Activated CD4-positive, alpha-beta T cell treated with anti-CD3 and anti-CD28 coated beads for 36 hours (primary cell): Measurements from ENCODE around the gene FBXO44. TPM values are rescaled to one million over a fixed set of nuclear protein-coding genes. Genes with fewer than 3 reads are reported as not detected.
A peak's percentile ranks its signal among the peaks of the same experiment; 100 is the strongest.

Source experiments
- ATAC-seq: fragments of 200-7000 bp; cut with Tn5 transposase; one replicate; pipeline ENCODE4 v1.10.0; 2021; ENCODE audit warnings: mild to moderate bottlenecking, moderate library complexity
- CTCF ChIA-PET: fragments of 350-600 bp; sonication (Branson Sonifier 250); formaldehyde crosslinking; loops from one replicate; lab custom pipeline; 2021; ENCODE audit warnings: antibody characterized with exemption; lab: Charles Lee
- POLR2A ChIA-PET: fragments of 350-600 bp; sonication (Branson Sonifier 250); formaldehyde crosslinking; loops from one replicate; lab custom pipeline; 2021; ENCODE audit warnings: antibody characterized with exemption, inconsistent platforms; lab: Charles Lee
- DNase-seq: peaks from one replicate; pipeline ENCODE4 v3.0.0-alpha.2; 2020
- H3K27ac Mint-ChIP-seq: one replicate; pipeline ENCODE4 v1.8.0; 2021; ENCODE audit warnings: mixed read lengths
- H3K27me3 Mint-ChIP-seq: one replicate; pipeline ENCODE4 v1.8.0; 2021; ENCODE audit warnings: mixed read lengths
- H3K36me3 Mint-ChIP-seq: one replicate; pipeline ENCODE4 v1.8.0; 2021; ENCODE audit warnings: low read depth, mixed read lengths
- H3K4me1 Mint-ChIP-seq: one replicate; pipeline ENCODE4 v1.8.0; 2021; ENCODE audit warnings: mixed read lengths
- H3K4me3 Mint-ChIP-seq: one replicate; pipeline ENCODE4 v1.8.0; 2021; ENCODE audit warnings: mild to moderate bottlenecking, moderate library complexity, mixed read lengths
- H3K9me3 Mint-ChIP-seq: one replicate; pipeline ENCODE4 v1.8.0; 2021; ENCODE audit warnings: low read depth, mixed read lengths
- intact Hi-C, 2 experiments: fragments of 100-400 bp; cut with DNase I in 1 of 2; cut with micrococcal nuclease in 1 of 2; formaldehyde crosslinking; loops; one replicate each; pipeline versions ENCODE4 v1.14.2 to v1.15.1; 2022 to 2024; cut with DNase I, micrococcal nuclease
- total RNA-seq, 2 experiments: library from RNA; stranded (reverse); gene quantifications; one replicate each; pipeline ENCODE4 v1.2.3, GENCODE V29; 2021

FBXO44 gene
- total RNA-seq, 2 experiments from 2014 or later: 20.2 to 21.8 TPM

DNA sequence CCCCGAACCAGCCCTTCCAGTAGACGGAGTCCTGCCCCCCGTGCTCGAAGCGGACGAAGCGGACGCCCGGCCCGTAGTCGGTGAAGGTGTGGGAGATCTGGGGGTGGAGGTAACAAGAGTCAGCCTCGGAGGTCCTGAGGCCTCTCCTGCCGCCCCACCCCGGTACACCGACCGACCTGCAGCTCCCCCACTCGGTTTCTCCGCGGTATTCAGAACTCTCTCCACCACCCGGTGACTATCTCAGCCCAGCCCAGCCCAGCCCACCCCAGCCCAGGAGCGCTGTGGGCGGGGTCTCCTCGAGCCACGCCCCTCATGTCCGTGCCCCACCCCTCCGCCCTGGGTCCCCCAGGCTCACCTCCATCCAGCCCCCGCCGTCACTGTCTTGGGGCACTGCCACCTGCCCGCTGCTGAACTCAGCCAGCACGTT, 5.9 kb upstream of the FBXO44 start:
- Mint-ChIP-seq H3K4me3 (no peak overlapping the region), H3K36me3 (no peaks in the 10 kb centered on the region), H3K27ac (no peak overlapping the region), H3K4me1 (peaks cover 17% of the 10 kb centered on the region), H3K9me3 (no peaks in the 10 kb centered on the region), H3K27me3 (no peaks in the 10 kb centered on the region)
- peak; percentile 32 for ATAC-seq
- intact Hi-C loops: no loop called here
- ChIA-PET CTCF (interaction anchor here (0.6 to 3.5 kb wide), 6 partner anchors 15 to 382 kb away, joined by 3 to 26 read pairs (median 6); partner anchors contain the start of genes DRAXIN and FBXO6), POLR2A (no interaction called here)
- DNase-seq: peak; percentile 68

DNA sequence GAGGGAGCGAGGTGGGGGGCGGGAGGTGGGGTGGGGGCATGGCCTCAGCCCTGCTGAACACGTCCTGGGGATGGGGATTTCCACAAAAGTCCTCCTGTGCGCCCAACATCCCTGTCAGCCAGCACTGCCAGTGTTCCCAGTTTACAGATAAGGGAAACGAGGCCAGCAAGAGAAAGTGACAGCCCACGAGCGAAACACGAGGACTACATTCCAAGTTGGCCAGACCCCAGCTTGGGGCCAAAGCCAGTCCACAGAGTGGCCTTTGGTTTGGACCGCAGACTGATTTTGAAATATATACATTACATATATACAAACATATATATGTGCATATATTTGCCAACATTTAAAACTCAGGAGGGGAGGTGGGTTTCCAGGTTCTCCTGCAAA, 5.4 kb upstream of the FBXO44 start:
- H3K9me3 Mint-ChIP-seq: no peaks in the 10 kb centered on the region
- DNase-seq (no peak), ATAC-seq (no peak)
- intact Hi-C loops: no loop called here
- H3K4me1 Mint-ChIP-seq: peaks cover 17% of the 10 kb centered on the region
- H3K36me3 Mint-ChIP-seq: no peaks in the 10 kb centered on the region
- H3K27ac Mint-ChIP-seq: no peak overlapping the region
- H3K27me3 Mint-ChIP-seq: no peaks in the 10 kb centered on the region
- ChIA-PET POLR2A (no interaction called here), CTCF (interaction anchor here (1.6 to 3.5 kb wide), 4 partner anchors 15 to 382 kb away, joined by 4 to 26 read pairs (median 12); partner anchors contain the start of gene FBXO6)
- H3K4me3 Mint-ChIP-seq: no peak overlapping the region

DNA sequence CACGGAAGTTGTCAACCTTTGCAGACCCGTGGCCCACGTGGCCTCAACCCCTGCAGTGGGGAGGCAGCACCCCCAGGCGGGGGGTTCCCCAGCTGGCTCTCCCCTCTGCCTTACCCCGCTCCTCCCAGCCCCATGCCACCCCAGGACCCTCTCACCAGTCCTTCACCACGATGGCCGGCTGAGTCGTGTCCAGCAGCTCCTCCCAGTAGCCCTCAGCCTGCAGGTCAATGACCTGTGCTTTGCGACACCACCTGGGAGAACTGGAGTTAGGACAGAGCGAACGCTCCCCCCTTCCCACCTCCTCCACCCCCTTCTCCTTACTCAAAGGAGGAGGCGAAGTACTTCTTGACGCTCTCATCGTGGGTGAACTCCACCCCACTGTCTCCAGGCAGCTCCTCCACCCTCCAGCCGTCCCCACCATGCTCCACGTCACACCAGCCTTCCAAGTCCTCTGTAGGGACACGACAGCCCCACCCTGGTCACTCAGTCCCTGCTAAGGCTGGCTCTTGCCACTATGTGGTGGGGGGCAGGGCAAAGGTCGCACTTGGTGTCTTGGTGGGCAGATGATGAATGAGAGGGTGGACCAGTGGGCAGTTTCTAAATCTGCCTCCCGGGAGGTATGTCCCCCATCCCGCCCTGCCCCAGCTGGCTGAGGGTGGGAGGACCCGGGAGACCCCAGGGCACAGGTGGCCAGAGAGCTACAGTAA, 4.9 kb upstream of the FBXO44 start:
- DNase-seq: peak; percentile 22
- Mint-ChIP-seq H3K27me3 (no peaks in the 10 kb centered on the region), H3K4me3 (peak overlapping the region; percentile 3), H3K36me3 (no peaks in the 10 kb centered on the region), H3K27ac (no peak overlapping the region), H3K9me3 (no peaks in the 10 kb centered on the region), H3K4me1 (peaks cover 17% of the 10 kb centered on the region)
- ChIA-PET CTCF (interaction anchor here (0.7 to 5.1 kb wide), 14 partner anchors 10 to 383 kb away, joined by 3 to 34 read pairs (median 4); partner anchors contain the start of genes DISP3 and FBXO6), POLR2A (interaction anchor here (1.6 kb wide), 1 partner anchor 259 kb away, joined by 4 read pairs; no protein-coding TSS in a partner anchor)
- ATAC-seq: no peak
- intact Hi-C loops: loop anchor here (1.0 to 5.0 kb wide), 5 partner anchors 70 to 552 kb away; partner anchors contain the start of gene EXOSC10 (in 1 of the 2)

DNA sequence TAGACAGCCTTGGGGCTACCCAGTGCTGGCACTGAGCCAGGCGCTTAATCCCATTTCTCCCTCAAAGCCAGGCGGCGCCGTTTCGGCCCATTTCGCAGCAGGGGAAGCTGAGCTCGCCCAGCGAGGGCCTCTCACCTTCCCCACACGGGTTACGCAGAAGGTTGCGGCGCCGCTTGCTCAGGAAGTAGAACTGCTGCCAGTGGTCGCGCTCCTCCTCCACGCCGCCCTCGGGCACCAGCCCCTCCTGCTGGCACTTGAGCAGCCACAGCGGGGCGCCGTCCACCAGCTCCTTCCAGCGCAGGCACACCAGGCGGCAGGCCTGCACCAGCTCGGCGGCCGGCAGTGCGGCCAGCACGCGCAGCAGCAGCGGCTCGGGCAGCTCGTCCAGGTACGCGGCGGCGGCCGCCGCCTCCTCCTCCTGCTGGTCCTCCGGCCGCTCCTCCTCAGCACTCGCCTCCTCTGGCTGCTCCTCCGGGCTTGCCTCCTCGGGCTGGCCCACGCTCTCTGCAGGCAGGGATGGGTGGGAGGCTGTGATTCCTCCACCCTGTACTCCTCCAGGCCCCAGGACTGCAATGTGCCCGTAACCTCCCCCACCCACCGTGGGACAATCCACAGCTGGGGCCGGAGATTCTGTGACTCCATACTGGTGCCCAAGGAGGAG, 4.2 kb upstream of the FBXO44 start:
- Mint-ChIP-seq H3K9me3 (no peaks in the 10 kb centered on the region), H3K4me1 (peaks cover 19% of the 10 kb centered on the region), H3K27ac (peak overlapping the region; percentile 7), H3K36me3 (no peaks in the 10 kb centered on the region), H3K27me3 (no peaks in the 10 kb centered on the region), H3K4me3 (peak overlapping the region; percentile 58)
- ATAC-seq (peak; percentile 70), DNase-seq (peak; percentile 93)
- POLR2A ChIA-PET: interaction anchor here (0.7 to 1.6 kb wide), 2 partner anchors 15 to 258 kb away, joined by 3 to 4 read pairs; no protein-coding TSS in a partner anchor
- CTCF ChIA-PET: interaction anchor here (0.6 to 5.1 kb wide), 17 partner anchors 9 to 376 kb away, joined by 3 to 34 read pairs (median 3); partner anchors contain the start of genes DISP3 and FBXO6
- intact Hi-C loops: loop anchor here (1.0 to 5.0 kb wide), 5 partner anchors 69 to 553 kb away; partner anchors contain the start of gene EXOSC10 (in 1 of the 2)

DNA sequence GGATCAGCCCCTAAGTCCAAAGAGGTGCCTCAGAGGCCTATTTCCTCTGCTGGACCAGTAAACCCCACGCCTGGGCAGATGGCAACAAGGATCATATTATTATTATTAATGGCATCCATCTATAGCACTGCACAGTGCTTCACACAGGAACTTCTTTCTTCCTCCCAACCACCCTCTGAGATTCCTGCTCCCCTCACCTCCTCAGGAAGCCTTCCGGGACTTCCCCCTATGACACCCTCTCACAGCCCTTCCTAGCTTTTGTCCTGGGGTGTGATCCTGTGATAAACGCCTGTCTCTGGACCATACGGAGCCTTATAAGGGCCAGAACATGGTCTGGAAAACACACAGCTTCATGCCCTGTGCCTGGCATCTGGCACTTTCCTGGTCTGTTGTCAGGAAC, 3.7 kb upstream of the FBXO44 start:
- H3K9me3 Mint-ChIP-seq: no peaks in the 10 kb centered on the region
- peaks cover 25% of the 10 kb centered on the region for H3K4me1 Mint-ChIP-seq
- H3K27ac Mint-ChIP-seq: peak overlapping the region; percentile 7
- no peaks in the 10 kb centered on the region for H3K27me3 Mint-ChIP-seq
- ATAC-seq: no peak
- intact Hi-C loops: loop anchor here in 1 of 2 experiments (5.0 kb wide), 3 partner anchors 241 to 554 kb away; partner anchors contain the start of gene EXOSC10
- CTCF ChIA-PET: interaction anchor here (0.6 to 5.1 kb wide), 13 partner anchors 8 to 376 kb away, joined by 3 to 34 read pairs (median 3); partner anchors contain the start of gene FBXO6
- peaks cover 2% of the 10 kb centered on the region for H3K36me3 Mint-ChIP-seq
- no peak for DNase-seq
- peak overlapping the region; percentile 58 for H3K4me3 Mint-ChIP-seq
- POLR2A ChIA-PET: interaction anchor here (0.7 to 1.6 kb wide), 2 partner anchors 14 to 257 kb away, joined by 3 to 4 read pairs; no protein-coding TSS in a partner anchor

DNA sequence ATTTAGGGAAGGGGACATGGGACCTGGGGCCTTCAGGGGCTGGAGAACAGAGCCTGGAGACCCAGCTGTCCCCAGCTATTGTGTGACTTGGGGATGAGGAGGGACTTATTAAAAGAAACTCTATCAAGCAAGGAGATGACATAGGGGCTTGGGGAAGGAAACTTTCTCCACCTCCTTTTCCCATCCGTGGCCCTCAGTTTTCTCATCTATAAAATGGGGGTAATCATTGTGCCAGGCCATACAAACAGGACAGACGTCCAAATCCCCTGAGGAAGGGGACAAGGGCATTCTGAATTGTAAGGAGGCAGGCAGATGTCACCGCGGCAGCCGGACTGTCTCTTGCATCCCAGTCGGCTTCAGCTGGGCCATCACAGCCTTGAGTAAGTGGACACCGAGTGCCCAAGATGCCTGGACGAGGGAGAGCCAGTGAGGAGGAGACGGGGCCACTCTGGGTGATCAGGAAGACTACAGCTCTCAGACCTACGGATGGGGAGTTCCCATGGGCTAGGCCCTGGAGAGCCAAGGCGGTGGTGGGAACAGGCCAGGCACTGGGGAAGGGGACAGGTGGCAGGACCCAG, 2.4 kb upstream of the FBXO44 start:
- Mint-ChIP-seq H3K27ac (no peak overlapping the region), H3K4me3 (no peak overlapping the region), H3K27me3 (no peaks in the 10 kb centered on the region), H3K9me3 (no peaks in the 10 kb centered on the region), H3K4me1 (peaks cover 25% of the 10 kb centered on the region), H3K36me3 (peaks cover 5% of the 10 kb centered on the region)
- POLR2A ChIA-PET: interaction anchor here (0.6 kb wide), 1 partner anchor 79 kb away, joined by 3 read pairs; no protein-coding TSS in a partner anchor
- CTCF ChIA-PET: interaction anchor here (0.5 to 5.1 kb wide), 6 partner anchors 12 to 267 kb away, joined by 3 to 34 read pairs (median 4); partner anchors contain the start of genes AGTRAP and FBXO6
- no peak for DNase-seq
- intact Hi-C loops: loop anchor here in 1 of 2 experiments (5.0 kb wide), 3 partner anchors 240 to 555 kb away; partner anchors contain the start of gene EXOSC10
- no peak for ATAC-seq

DNA sequence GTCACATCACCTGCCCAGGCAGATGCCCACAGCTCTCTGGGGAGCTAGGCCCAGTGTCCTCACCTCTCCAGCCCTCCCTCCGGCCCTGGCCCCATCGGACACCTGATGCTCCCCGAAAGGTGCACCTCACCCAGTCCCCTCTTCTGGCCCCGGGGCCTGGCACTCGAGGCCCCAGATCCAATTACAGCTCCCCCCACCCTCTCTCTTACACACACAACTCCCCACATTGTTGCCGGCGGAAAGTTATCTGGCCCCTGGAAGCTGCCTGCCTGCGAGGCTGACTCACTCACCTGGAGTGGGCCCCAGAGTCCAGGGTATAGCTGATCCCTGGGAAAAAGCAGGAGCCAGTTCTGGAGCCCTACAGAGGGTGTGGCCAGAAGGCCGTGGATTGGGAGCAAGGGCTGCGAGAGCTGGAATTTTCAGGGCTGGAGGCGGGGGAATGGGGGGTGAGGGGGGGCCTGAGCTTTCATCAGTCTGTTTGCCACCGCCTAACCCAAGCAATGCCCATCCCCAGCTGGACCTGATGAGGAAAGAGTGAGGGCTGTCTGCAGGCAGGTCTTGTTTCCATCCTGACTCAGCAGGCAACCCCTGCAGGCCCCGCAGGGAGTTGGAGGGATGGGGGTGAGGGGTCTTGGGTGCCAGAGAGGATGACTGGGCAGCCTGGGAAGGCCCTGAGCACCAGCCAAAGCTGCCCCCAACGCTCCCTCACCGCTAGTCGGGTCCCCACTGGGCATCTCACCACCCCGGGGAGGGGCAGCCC, 1.4 kb upstream of the FBXO44 start:
- Mint-ChIP-seq H3K27me3 (no peaks in the 10 kb centered on the region), H3K4me3 (peak overlapping the region; percentile 26), H3K9me3 (no peaks in the 10 kb centered on the region), H3K4me1 (peaks cover 25% of the 10 kb centered on the region), H3K27ac (no peak overlapping the region), H3K36me3 (peaks cover 7% of the 10 kb centered on the region)
- ATAC-seq (no peak), DNase-seq (no peak)
- POLR2A ChIA-PET: no interaction called here
- intact Hi-C loops: loop anchor here in 1 of 2 experiments (5.0 kb wide), 3 partner anchors 239 to 556 kb away; partner anchors contain the start of gene EXOSC10
- CTCF ChIA-PET: interaction anchor here (0.7 to 5.1 kb wide), 6 partner anchors 11 to 155 kb away, joined by 3 to 34 read pairs (median 3); partner anchors contain the start of gene FBXO6

DNA sequence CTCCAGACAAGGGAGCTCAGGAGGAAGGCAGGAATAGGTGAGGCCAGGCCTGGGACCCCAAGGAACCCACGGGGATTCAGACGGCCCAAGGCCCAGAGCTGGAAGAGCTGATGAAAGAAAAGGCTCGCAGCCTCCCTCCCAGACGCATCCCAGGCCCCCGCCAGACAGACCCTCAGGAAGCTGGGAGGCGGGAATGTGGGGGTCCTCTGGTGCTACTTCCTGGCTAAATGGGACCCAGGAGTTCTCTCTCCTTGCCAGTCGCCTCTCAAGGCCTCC, 878 bp upstream of the FBXO44 start:
- ATAC-seq: no peak
- DNase-seq: no peak
- no peaks in the 10 kb centered on the region for H3K27me3 Mint-ChIP-seq
- H3K9me3 Mint-ChIP-seq: no peaks in the 10 kb centered on the region
- H3K4me3 Mint-ChIP-seq: peak overlapping the region; percentile 26
- H3K36me3 Mint-ChIP-seq: peaks cover 7% of the 10 kb centered on the region
- ChIA-PET CTCF (interaction anchor here (1.0 to 5.1 kb wide), 4 partner anchors 10 to 82 kb away, joined by 3 to 34 read pairs (median 6); partner anchors contain the start of gene FBXO6), POLR2A (no interaction called here)
- peaks cover 25% of the 10 kb centered on the region for H3K4me1 Mint-ChIP-seq
- intact Hi-C loops: loop anchor here in 1 of 2 experiments (1.0 to 5.0 kb wide), 10 partner anchors 11 to 556 kb away; partner anchors contain the start of genes AGTRAP, EXOSC10, FBXO6 and KIAA2013
- no peak overlapping the region for H3K27ac Mint-ChIP-seq

DNA sequence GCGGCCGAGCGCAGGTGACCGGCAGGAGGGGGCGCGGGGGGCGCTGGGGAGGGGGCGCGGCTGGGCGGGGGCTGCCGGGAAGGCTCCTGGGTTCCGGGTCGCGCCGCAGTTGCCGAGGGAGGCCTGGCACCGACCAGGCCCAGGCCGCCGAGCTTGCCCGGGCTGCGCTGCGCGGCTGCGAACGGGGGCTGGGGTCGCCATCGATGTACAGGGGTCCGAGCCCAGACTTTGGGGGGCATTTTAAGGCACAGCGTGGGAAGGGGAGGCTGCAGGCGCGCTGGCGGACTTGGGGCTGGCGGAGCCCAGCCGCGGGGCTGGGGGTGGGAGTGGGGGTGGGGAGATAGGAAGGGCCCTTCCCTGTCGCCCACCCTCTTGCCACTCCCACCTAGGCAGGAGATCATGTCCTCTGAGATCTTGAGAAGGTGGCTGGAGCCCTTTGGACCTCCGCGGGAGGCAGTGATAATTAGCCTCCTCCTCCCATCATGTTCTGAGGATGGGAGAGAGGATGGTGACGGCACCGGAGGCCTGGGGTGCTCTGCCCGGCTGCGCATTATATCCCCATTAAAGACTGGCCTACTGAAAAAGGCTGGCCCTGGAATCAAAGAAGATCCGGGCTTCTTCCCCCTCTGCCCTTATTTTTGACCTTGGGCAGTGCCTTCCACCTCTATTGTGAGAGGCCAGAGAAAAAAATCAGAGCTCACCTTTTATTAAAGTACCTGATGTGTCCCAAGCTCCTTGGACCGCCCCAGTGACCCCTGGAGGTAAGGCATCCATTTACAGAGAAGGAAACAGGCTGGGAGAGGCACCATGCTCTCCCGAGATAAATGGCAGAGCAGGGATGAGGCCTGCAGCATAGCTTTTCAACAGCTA, 497 bp downstream of the FBXO44 start:
- H3K36me3 Mint-ChIP-seq: peaks cover 9% of the 10 kb centered on the region
- no peaks in the 10 kb centered on the region for H3K9me3 Mint-ChIP-seq
- H3K4me3 Mint-ChIP-seq: peak overlapping the region; percentile 73
- CTCF ChIA-PET: interaction anchor here (0.6 to 2.7 kb wide), 6 partner anchors 9 to 1359 kb away, joined by 3 to 18 read pairs (median 4); partner anchors contain the start of gene FBXO6
- no peaks in the 10 kb centered on the region for H3K27me3 Mint-ChIP-seq
- intact Hi-C loops: loop anchor here in 1 of 2 experiments (1.0 to 5.0 kb wide), 10 partner anchors 9 to 558 kb away; partner anchors contain the start of genes AGTRAP, EXOSC10, FBXO6 and KIAA2013
- ATAC-seq (peak; percentile 34), DNase-seq (no peak)
- H3K27ac Mint-ChIP-seq: no peak overlapping the region
- POLR2A ChIA-PET: interaction anchor here (0.5 to 0.6 kb wide), 2 partner anchors 252 to 924 kb away, joined by 3 to 12 read pairs; no protein-coding TSS in a partner anchor
- H3K4me1 Mint-ChIP-seq: peaks cover 18% of the 10 kb centered on the region
